Measurements from ENCODE around the gene PRAC2.

The PRAC2 gene

GRCh38 chr17:48734333-48735061, 11.5 kb downstream of the PRAC2 start:
- DNase-seq = no peak

- DNase-seq = no peak
Observed at GRCh38 chr17:48735062-48735351, 12.0 kb downstream of the PRAC2 start.

- DNase-seq = no peak
Observed at GRCh38 chr17:48737330-48738043, 14.5 kb downstream of the PRAC2 start.

GRCh38 chr17:48738424-48738802, 15.4 kb downstream of the PRAC2 start:
- DNase-seq = no peak

- no peak for DNase-seq
Observed at GRCh38 chr17:48738803-48739526, 16.0 kb downstream of the PRAC2 start.

- DNase-seq = no peak
Observed at GRCh38 chr17:48740537-48740936, 17.6 kb downstream of the PRAC2 start.

- no peak for DNase-seq
Observed at GRCh38 chr17:48745381-48746275, 22.6 kb downstream of the PRAC2 start.

- no peak for DNase-seq
Observed at GRCh38 chr17:48746916-48747444, 24.0 kb downstream of the PRAC2 start.

- DNase-seq = no peak
Observed at GRCh38 chr17:48747445-48748363, 24.7 kb downstream of the PRAC2 start.

- DNase-seq = no peak
Observed at GRCh38 chr17:48748718-48749566, 26.0 kb downstream of the PRAC2 start.

- no peak for DNase-seq
Observed at GRCh38 chr17:48749621-48750553, 26.9 kb downstream of the PRAC2 start.

GRCh38 chr17:48751172-48751571, 28.2 kb downstream of the PRAC2 start:
- DNase-seq = no peak

GRCh38 chr17:48751733-48752398, 28.9 kb downstream of the PRAC2 start:
- no peak for DNase-seq

GRCh38 chr17:48752399-48753288, 29.7 kb downstream of the PRAC2 start:
- no peak for DNase-seq

- no peak for DNase-seq
Observed at GRCh38 chr17:48753794-48754499, 31.0 kb downstream of the PRAC2 start.

- DNase-seq = no peak
Observed at GRCh38 chr17:48754500-48755261, 31.7 kb downstream of the PRAC2 start.

Measured in SHP77 treated with DMSO at 0.1 percent for 48 hours (cell line).